NCI-H146 treated with DMSO at 0.1 percent for 48 hours (cell line): ENCODE results near the gene CTXN1.
A peak's percentile ranks its signal among the peaks of the same experiment; 100 is the strongest.
"Not testable (repeated sequence)": the region's sequence is repeated elsewhere in the genome, so short reads cannot be mapped to it uniquely, and the experiment has no call there.

ENCODE experiments used
- DNase-seq: peaks from one replicate; lab custom pipeline; 2025; ENCODE audit not compliant: unreplicated experiment; lab: John Stamatoyannopoulos, UW

CTXN1 gene

DNA sequence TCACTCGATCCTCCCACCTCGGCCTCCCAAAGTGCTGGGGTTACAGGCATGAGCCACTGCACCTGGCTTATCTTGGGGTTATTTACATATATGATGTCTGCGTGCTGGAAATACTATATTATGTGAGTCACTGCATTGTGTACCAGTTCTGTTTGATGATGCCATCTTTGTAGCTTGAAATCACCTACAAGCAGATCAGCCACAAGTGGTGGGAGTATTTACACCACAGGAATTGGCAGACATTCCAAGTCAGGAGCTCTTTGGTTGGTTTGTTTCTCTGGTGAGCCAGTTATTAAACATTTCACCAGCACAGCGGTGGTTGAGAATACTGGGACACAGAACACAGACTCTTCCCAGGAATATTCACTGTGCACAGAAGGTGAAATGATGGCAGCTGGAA lies 22.0 kb upstream of the CTXN1 start:
- DNase-seq: no peak

- DNase-seq: peak; percentile 48
These were observed 18.3 kb upstream of the CTXN1 start for GRCh38 chr19:7944177-7944761.

GRCh38 chr19:7943444-7944176 lies 17.7 kb upstream of the CTXN1 start, which contains the start of gene TIMM44:
Gene TIMM44 (minus strand): TSS chr19:7943666. CDS start chr19:7943651, 15 bp downstream.
- DNase-seq: peak; percentile 90

- no peak for DNase-seq
These were observed 17.1 kb upstream of the CTXN1 start for GRCh38 chr19:7942981-7943443.

GRCh38 chr19:7941895-7942596 lies 16.1 kb upstream of the CTXN1 start:
- no peak for DNase-seq

GRCh38 chr19:7940841-7941240 lies 14.9 kb upstream of the CTXN1 start:
- no peak for DNase-seq

GRCh38 chr19:7934766-7935165 lies 8.8 kb upstream of the CTXN1 start:
- no peak for DNase-seq

- DNase-seq: no peak
These were observed 8.1 kb upstream of the CTXN1 start for GRCh38 chr19:7933828-7934725.

DNA sequence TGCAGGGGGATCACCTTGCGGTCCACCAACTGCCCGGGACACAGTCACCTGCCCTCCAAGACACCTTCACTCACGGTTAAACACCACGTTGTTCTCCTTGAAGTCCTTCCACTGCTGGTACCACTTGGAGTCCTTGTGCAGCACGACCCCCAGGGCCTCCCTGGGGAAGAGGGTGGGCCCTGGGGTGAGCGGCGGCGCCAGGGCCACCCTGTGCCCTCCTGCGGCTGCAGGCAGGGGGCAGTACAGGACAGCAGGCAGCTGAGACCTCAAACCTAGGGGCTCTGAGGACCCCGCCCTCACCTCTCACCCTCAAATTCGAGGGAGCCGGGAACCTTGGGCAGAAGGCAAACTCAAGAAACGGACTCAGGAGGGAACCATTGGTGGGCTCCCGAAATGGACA lies 7.5 kb upstream of the CTXN1 start:
- no peak for DNase-seq

- no peak for DNase-seq
These were observed 7.0 kb upstream of the CTXN1 start for GRCh38 chr19:7932930-7933300.

DNA sequence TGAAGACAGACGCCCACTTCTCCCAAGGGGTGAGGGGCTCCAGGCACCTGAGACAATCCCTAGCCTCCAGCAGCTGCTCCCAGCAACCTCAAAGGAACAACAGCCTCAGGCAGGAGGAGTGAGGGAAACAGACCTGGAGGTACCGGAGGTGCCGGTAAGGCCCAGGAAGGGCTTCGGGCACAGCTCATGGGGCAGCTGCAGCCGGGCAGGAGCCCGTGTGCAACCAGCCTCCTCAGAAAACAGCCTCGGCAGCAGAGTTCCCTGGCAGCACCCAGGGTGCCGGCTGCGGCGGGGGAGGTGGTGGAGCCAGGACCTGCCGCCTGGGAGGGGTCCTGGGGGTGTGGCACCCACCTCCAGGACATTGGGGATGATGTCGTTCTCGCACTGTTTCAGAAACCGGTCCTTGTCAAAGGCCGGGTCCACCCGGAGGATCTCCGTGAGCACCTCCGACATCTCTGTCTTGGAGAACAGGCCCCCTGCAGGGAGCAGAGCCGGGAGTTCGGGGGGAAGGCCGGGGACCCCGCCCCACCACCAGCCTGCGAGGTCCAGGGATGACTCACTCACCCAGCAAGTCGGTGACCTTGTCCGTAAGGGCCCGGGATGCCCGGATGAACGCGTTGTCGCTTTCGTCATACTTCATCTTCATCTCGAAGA lies 6.5 kb upstream of the CTXN1 start:
- no peak for DNase-seq

DNA sequence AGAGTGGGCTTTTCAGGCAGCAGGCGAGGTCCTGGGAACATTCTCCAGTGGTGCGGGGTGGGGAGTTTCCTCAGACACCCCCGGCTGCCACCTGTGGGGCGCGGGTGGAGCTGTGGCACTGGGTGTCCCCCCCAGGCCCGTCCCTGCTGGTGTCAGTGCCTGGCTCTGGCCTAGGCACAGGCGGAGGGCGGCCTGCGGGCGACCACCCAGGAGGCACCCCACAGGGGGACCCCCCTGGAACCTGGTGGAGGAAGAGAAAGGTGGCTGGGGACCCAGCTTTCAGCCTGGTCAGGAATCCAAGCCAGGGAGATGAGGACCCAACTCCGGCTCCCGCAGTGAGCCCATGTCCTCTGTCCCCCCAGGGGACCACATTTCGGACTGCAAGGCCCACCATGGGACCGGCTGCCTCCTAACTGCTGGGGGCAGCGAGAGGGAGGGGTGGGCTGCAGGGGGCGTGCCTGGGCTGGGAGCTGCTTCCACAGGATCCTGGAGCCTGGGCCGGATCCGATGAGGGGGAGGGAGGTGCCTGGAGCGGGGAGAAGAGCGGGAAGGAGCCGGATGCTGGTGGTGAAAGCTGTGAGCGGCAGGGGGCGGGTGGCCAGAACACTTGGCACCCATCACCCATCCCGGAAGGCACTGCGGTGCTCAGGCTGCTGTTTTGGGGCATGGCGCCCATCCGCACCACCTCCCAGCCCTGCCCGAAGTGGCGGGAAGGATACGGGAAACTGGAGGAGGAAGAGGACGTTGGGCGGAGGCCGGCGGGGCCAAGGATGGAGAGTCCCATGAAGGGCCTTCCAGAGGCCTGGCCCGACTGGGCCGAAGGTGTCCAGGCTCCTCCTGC lies 5.5 kb upstream of the CTXN1 start:
- no peak for DNase-seq

DNA sequence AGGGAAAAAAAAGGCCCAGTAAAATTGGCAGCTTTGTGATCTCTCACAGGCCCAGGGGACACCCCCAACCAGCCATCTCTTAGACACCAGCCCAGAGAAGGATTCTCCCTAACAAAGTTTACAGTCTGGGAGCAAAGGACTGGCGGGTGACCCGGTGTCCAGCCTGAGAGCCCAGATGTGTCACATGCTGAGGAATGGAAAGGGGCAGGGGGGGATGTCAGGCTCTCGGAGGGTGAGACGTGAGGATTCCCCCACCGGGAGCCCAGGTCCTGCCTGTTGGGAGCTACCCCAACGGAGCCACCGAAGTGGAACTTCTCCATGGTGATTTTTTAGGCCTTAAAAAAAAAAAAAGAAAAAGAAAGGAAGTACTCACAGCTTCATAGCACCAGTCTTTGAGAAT lies 4.8 kb upstream of the CTXN1 start:
- no peak for DNase-seq

GRCh38 chr19:7930030-7930429 lies 4.1 kb upstream of the CTXN1 start:
- DNase-seq: not testable (repeated sequence)

- DNase-seq: no peak
These were observed 3.1 kb upstream of the CTXN1 start for GRCh38 chr19:7928741-7929701.

DNA sequence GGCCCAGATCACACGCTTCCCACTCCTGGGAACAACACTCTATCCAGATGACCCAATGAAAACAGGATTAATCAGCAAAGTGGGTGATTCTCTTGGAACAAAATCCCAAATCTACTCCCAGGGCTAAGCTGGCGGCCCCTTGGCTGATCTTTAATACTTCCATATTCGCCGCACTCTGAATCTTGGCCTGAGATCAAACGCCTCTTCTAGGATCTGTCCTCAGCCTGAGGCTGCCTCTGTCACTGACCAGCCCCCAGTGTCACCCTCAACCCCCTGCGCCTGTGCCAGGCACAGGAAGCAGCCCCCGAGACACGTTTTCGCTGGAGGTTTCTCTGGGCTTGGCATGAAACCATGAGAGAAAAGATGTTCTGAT lies 2.4 kb upstream of the CTXN1 start:
- no peak for DNase-seq

- DNase-seq: no peak
These were observed 1.8 kb upstream of the CTXN1 start for GRCh38 chr19:7927605-7928333.
